ENCODE measurements around the gene DPF3.

Gene DPF3

DNA sequence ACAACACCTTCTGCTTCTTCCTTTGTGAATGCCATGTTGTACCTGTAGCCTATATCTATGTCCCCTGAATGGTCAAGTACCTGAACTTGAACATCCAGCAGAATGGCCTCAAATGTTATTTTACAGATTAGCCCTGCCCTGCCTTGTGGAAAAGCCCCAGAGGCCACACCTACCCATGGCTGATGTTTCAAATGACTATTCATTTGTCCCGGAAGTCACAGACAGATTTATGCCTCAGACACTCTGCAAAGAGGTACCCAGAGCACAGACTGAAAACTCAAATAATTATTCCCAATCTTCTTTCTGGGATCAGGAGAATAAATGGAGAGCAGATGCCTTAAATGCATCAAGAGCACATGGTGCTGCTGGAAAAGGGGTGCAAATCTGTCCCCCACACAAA lies 13.0 kb upstream of the DPF3 start:
- DNase-seq (ENCODE audit: low read depth, low spot score): no peak
- H3K4me3 ChIP-seq (ENCODE audit: low read length): no peak overlapping the region

DNA sequence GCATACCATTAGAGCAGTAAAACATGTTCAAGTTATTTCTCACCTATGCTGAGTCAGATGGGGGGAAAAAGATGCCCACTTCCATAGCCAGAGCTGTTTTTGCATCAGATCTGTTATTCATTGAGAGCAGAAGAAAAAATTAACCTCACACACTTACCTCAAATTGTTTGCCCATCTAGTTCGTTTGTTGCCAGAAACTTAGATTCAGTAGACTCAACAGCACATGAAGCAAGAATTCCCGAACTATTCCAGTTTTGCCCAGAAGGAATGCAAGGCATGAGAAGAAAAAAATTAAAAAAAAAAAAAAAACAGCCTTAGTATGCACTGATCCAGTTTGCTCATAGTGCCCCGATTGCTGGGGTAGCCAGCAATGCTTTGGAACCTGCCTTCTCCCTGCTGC lies 12.4 kb upstream of the DPF3 start:
- DNase-seq (ENCODE audit: low read depth, low spot score): no peak

DNA sequence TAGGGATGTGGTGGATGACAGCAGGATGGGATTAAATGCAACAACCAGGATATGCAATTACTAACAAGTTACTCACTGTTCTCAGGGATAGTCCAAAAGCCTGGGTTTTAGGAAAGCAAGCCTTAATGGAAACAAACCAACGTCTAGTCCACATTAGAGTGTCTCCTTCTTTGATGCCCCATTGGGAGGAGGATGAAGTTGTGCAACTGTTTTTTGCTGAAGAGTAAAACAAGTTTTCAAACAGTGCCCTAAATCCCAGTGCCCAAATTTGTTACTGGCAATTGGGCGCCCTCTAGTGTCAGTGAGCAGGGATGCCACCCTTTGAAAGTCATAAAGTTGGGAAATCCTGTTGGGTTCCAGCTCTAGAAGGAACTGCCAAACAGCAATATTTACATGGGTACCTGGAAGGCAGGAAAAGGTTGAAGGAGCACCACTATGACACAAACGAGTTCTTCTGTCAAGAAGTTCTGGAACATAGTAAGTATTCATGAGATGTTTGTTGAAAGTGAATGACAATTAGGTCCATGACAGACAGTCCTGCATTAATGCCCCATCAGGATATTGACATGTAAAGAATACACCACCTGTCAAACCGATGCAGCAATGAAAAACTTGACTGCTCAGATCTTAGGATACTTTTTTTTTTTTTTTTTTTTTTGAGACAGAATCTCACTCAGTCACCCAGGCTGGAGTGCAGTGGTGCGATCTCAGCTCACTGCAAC lies 11.1 kb upstream of the DPF3 start:
- DNase-seq (ENCODE audit: low read depth, low spot score): peak; percentile 75
- no peak overlapping the region for H3K4me3 ChIP-seq (ENCODE audit: low read length)

More for the DNA sequence above, 12.4 kb upstream of the DPF3 start:
- H3K4me3 ChIP-seq (ENCODE audit: low read length): no peak overlapping the region

DNA sequence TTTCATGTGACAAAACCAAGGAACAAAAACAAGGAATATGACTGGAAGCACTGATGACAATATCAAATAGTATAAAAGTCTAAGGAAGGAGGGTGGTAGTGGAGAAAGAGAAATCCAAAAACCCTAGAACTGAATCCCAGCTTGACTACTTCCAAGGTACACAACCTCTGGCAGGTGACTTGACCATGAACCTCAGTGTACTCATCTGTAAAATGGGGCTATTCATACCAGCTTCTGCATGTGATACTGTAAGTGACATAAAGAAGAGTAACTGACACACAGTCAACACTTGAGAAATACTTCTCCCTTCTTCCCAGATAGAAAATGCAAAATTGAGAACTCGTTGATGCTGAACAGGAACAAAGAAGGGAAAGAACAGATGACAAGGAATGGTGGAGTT lies 10.3 kb upstream of the DPF3 start:
- no peak for DNase-seq (ENCODE audit: low read depth, low spot score)
- H3K4me3 ChIP-seq (ENCODE audit: low read length): no peak overlapping the region

DNA sequence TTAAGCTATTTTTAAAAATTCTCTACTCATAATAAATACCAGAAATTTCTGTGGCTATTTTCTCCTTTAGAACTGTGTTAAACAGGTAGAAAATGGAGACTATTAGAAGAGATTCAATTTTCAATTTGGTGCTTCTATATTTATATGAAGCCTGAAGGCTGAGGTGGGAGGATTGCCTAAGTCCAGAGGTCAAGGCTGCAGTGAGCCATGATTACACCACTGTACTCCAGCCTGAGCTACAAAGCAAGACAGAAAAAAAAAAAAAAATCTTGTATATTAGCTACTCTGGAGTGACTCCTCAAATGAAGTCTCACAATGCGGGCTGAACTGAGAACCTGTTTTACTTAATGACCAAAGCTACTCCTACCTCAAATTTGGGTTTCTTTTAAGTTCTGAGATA lies 9.8 kb upstream of the DPF3 start:
- no peak for DNase-seq (ENCODE audit: low read depth, low spot score)
- H3K4me3 ChIP-seq (ENCODE audit: low read length): no peak overlapping the region

DNA sequence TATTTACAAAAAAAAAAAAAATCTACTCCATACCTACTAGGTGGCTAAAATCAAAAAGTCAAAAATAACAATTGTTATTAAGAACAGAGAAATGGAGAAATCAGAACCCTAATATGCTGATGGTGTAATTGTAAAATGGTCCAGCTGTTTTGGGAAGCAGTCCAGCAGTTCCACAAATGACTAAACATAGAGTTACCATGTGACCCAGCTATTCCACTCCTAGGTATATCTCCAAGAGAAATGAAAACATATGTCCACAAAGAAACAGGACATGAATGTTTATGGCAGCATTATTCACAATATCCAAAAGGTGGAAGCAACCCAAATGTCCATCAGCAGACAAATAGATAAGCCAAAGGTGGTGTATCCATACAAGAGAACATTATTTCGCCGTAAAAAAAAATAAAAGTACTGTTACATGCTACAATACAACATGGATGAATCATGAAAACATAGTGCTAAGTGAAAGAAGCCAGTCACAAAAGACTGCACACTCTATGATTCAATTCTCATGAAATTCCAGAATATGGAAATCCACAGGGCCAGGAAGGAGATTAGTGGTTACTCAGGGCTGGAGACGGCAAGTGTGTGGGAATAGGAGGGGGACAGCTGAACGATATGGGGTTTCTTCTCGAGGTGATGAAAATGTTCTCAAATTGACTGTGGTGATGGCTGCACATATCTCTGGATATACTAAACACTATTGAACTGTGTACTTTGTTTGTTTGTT lies 9.1 kb upstream of the DPF3 start:
- no peak overlapping the region for H3K4me3 ChIP-seq (ENCODE audit: low read length)
- no peak for DNase-seq (ENCODE audit: low read depth, low spot score)

DNA sequence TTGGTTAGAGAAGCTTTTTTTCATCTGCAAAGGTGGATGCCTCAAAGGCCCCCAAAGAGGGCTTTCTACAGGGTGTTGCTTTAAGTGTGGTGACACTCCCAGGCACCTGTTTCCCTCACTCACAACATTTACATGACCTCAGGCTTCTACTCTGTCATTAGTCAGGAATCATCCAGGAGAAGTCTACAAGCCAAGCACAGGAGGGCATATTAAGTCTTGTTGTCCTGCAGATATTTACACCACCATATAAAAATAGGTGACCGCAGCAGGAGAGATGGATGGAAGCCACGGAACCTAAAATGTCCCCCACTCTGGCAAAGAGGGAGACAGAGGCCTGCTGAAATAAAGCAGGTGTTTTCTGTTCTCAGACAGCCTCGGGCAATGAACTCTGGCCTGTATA lies 7.5 kb upstream of the DPF3 start:
- no peak for DNase-seq (ENCODE audit: low read depth, low spot score)
- H3K4me3 ChIP-seq (ENCODE audit: low read length): no peak overlapping the region

DNA sequence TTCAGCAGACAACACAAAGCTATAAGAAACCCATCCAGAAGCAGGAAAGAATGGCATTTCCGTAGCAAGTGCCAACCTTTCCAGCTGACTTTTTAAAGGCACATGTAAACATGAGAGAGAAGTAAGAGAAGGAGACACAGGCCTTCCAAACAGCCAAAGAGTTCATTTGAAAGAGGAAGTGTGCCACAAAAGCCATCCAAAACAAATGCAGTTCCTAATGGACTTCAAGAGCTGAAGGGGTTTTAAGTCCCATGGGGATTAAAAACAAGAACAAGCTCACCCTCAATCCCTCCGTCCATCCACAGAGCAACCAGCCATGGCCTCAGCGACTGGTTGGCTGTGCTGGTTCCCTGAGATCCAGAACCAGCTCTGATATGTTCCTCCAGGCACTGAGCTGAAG lies 4.5 kb upstream of the DPF3 start:
- no peak overlapping the region for H3K4me3 ChIP-seq (ENCODE audit: low read length)
- DNase-seq (ENCODE audit: low read depth, low spot score): no peak

DNA sequence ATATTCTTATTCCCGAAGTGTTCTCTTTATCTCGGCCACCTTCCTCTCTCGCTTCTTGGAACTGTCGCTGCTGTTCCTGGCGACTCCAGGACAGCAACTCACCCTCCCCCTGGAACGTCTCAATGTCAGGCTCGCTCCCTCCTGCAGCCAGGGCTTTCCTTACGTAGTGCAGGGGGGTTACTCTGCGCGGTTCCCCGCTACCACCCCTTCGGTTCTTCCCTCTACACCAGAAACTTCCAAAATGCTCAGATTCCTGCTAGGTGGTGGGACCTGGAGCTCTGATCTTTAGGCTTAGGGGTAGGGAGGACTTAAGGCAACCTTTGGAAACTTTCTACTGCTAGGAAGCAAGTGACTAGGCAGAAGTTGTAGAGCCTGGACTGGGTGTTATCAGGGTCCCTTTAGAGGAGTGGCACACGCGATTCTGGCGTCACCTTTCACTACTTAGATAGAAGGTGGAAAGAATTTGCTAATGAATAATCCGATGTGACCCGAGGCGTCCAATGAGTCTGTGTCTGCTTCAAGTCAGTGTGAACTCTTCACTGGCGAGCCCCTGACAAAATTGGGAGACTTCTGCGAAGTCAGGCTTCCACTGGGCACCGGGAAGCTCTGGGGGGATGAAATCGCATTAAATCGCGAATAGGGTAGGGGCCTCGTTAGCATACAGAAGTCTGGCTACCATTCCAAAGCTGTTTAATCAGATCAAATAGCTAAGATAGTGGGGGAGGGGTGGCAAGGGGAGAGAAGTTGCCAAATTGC lies 900 bp upstream of the DPF3 start:
- peak overlapping the region; percentile 86 for H3K4me3 ChIP-seq (ENCODE audit: low read length)
- no peak for DNase-seq (ENCODE audit: low read depth, low spot score)

DNA sequence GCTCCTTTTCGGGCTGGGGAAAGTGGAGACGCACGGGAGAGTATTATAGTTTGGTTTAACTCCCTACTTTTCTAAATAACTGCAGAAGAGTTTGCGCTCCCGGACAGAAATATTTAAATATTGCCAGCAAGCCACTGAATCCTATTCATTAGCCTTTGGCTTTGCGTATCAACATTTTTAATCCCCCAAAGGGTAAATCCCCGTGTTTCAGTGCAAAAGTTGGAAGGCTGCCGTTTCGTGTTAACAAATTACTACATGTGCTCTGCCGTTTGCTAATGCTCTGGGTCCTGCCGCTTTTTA lies 372 bp upstream of the DPF3 start:
- peak overlapping the region; percentile 86 for H3K4me3 ChIP-seq (ENCODE audit: low read length)
- DNase-seq (ENCODE audit: low read depth, low spot score): no peak

DNA sequence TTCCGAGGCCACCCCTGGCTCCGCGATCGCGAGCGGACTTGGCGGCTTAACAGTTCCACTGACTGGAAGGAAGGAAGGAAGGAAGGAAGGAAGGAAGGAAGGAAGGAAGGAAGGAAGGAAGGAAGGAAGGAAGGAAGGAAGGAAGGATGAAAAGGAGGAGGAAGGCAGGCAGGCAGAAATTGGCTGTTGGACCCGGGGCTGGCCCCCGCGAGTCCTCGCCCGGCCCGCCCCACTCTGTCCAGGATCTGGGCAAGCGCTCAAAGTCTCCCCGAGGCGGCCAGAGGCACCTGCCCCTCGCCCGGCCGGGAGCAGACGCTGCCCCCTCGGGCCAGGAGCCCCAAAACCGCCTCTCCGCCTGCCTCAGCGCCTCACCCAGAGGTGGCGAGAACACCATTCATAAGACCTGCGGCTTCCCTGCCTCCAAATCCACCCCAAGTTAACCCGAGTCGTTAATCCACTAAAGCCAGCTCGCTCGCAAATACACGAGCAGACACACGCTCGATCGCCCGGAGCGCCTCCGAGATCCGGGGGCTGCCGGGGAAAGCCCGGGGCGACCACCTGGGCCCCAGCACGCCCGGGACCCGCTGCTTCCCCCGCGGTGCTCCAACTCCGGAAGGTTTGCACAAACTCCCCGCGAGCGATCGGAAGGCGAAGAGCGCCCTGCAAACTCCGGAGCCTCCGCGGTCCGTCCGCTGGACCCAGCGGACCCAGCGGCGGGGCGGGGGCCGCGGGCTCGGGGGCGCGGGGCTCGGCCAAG lies 844 bp downstream of the DPF3 start:
- H3K4me3 ChIP-seq (ENCODE audit: low read length): peak overlapping the region; percentile 86
- no peak for DNase-seq (ENCODE audit: low read depth, low spot score)

DNA sequence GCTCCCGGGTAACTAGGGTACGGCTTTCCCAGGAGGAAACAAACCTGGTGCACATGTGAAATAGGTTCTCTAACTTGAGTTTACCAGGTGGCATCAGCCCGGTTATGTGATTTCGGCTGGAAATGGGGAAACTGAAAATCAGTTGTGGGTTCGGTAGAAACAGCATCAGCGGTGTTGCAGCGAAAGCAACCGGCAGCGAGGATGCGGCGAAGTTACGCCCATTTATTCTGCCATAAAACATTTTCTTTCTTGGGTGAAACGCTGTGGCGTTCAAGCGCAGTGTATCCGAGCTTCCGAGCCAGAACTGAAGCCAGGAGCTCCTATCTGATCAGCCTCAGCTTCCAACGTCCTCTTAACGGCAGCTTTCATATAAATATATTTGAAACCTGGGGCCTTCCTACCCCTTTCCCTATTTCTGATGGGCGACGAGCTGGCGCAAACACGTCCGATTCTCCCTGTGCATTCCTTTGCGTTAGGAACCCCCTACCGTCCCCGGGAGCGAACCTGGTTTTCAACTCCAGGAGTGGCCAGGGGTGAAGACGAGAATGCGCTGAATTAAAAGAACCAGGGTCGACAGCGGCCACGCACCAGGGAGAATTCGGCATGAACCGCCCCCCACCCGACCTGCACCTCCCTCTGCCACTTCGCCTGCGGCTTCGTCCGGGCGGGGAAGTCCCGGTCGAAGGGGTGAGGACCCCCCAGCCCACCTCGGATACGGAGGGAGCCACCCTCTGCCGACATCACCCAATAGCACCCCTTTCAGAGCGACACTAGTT lies 1.6 kb downstream of the DPF3 start:
- H3K4me3 ChIP-seq (ENCODE audit: low read length): peak overlapping the region; percentile 86
- DNase-seq (ENCODE audit: low read depth, low spot score): no peak

DNA sequence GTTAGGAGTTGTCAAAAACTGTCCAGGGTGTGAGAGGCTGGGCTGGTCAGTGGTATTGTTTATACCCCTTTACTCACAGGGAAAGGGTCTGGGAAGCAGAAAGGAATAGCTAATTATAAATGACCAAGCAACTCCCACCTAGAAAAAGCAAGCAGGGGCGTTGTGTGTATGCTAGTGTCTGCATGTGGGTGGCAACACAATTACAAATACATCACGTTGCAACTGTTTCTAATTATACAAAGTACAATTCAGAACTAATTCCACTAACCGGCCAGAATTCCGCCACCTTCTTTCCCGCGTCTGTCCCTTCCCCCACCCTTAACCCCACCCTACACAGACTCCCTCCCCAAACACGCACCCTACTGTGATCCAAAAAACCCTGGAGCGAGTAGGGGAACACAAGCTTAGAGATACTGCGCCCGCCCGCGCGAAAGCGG lies 2.2 kb downstream of the DPF3 start:
- no peak for DNase-seq (ENCODE audit: low read depth, low spot score)
- H3K4me3 ChIP-seq (ENCODE audit: low read length): no peak overlapping the region

DNA sequence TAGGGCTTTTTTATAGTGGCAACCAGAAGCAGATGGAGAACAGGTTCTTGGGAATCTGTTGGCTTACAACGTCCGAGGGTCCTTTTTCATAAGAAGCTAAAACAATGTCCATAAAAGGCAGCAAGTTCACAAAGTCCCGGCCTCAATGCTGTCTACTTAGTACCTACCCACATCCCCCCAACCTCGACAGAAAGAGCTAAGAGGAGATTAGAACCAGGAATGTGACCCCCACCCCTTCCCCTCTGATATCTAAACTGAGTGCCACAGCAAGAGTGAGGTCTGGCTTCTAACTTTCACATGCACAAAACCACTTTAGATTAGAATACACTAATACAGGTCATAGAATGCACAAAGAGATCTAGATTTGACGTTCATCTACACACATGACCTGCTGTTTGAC lies 4.5 kb downstream of the DPF3 start:
- H3K4me3 ChIP-seq (ENCODE audit: low read length): no peak overlapping the region
- peak; percentile 73 for DNase-seq (ENCODE audit: low read depth, low spot score)

DNA sequence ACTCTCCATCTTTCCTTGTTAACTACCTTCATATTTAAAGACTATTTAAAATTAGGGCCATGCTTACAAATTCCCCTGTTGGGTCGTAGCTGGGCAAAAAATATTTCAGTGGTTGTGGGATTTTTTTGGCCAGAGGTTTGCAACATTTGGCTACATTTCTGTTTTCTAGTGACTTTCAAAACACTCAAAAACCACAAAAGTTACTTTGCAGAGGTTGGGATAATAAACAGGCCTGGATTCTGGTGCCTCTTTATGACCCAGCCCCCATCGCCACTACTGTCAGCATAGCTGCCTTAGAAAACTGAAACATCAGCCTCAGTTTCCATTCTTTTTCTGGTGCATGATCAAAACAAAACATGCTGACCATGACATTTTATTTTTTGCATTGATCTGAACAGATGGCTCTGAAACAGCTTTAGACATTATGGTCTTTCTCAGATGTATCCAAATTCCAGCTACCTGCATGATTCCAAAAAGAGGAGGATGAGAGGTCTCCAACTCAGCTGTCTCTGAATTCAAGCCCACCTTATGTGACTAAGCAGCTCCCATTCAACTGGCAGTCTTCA lies 5.2 kb downstream of the DPF3 start:
- H3K4me3 ChIP-seq (ENCODE audit: low read length): no peak overlapping the region
- no peak for DNase-seq (ENCODE audit: low read depth, low spot score)

DNA sequence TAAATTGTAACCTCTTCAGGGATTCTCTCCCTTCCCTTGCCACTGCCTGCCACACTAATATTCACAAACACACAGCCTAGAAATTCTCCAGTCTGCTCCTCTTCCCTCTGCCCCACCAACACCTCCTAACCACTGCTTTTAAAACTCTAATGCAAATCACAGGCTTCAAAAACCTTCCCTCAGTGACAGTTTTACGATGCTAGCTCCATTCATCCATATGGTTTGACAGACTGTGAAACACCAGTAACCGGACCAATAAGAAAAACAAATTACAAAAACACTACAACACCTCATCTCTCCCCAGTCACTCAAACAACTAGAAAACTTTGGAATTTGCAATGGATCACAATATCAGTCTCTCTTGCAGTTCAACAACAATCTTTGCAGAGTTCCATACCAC lies 5.7 kb downstream of the DPF3 start:
- H3K4me3 ChIP-seq (ENCODE audit: low read length): no peak overlapping the region
- no peak for DNase-seq (ENCODE audit: low read depth, low spot score)

DNA sequence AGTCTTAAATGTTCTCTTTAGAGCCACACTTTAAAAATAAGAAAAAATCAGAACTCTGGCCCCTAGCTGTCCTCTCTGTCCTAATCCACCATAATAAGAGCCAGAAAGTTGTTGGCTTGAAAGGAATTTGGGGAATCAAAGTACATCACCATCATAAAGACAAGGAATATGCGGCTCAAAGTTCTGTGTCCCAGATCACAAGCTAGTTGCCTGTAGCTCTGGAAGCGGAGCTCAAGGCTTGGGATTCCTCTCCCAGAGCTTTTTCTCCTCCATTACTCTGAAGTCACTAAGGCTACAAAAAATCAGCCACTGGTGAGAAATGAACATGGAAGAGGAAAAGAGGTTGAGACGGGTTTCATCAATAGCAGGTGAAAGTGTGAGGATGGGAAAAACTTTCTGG lies 6.4 kb downstream of the DPF3 start:
- DNase-seq (ENCODE audit: low read depth, low spot score): no peak
- H3K4me3 ChIP-seq (ENCODE audit: low read length): no peak overlapping the region

DNA sequence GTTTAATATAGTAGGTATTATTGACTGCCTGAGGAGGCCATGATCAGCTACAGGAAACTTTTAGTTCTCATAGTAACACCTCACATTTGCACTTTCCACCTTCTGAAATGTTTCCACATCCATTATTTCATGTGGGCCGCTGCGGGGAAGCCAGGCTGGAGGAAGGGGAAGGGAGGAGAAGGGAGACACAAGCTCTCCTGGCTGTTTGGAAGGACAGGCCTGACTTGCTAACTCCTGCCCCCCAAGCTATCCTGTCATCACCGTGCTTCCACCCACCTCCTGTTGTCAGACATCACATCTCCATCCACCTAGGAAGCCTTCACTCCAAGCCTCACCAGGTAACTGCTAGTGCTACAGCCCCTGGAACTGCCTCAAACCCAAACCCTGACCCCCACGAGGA lies 9.5 kb downstream of the DPF3 start:
- H3K4me3 ChIP-seq (ENCODE audit: low read length): no peak overlapping the region
- no peak for DNase-seq (ENCODE audit: low read depth, low spot score)

DNA sequence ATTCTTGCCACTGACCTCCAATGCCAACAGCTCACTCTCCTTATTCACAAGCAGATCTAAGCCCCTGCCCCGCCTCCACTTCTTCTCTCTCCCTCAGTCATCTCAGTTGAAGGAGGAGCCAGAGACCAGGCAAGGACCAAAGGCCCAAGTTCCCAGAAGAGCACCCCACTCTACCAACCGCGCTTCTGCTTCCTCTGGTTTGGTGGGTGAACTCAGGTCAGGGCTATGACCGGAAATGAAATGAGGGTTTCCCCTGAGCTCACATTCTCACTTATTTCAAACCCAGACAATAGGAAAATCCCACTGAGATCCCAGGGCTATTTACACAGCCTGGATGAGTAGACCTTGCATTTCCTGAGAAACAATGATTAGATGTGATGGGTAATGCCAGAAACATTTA lies 9.9 kb downstream of the DPF3 start:
- no peak for DNase-seq (ENCODE audit: low read depth, low spot score)
- H3K4me3 ChIP-seq (ENCODE audit: low read length): no peak overlapping the region

All from Jurkat, Clone E6-1 (cell line).